SU-DHL-6 (cell line): ENCODE data around the gene FARSB.

Source experiments
- H2AFZ ChIP-seq: fragments of 200-600 bp; sonication (generic); 2 replicates; pipeline ENCODE4 v1.6.1; 2014; ENCODE audit warnings: low read depth, mild to moderate bottlenecking, moderate library complexity, mixed read lengths, antibody characterized with exemption, low read length; ENCODE audit not compliant: severe bottlenecking
- H3F3A ChIP-seq: fragments of 200-600 bp; shearing (Covaris generic); 2 replicates; pipeline ENCODE4 v1.6.0; 2016; ENCODE audit warnings: antibody characterized with exemption, mild to moderate bottlenecking; ENCODE audit not compliant: insufficient read depth
- H3K27ac ChIP-seq: fragments of 200-600 bp; sonication (generic); 2 replicates; pipeline ENCODE4 v1.5.1; 2016; ENCODE audit warnings: low read depth, mild to moderate bottlenecking, low read length, moderate library complexity, mixed read lengths
- H3K27me3 ChIP-seq: fragments of 200-600 bp; sonication (generic), shearing (Covaris generic); 2 replicates; pipeline ENCODE4 v1.6.0; 2014; ENCODE audit warnings: mild to moderate bottlenecking, low read length
- H3K36me3 ChIP-seq: fragments of 200-600 bp; sonication (generic); 2 replicates; pipeline ENCODE4 v1.6.1; 2014; ENCODE audit warnings: mild to moderate bottlenecking, low read length, mixed read lengths
- H3K4me2 ChIP-seq: fragments of 300-600, 200-600 bp; shearing (Covaris generic), sonication (generic); 2 replicates; pipeline ENCODE4 v1.6.0; 2014; ENCODE audit warnings: low read length, low read depth, mild to moderate bottlenecking; ENCODE audit not compliant: poor library complexity, severe bottlenecking
- H3K4me3 ChIP-seq: fragments of 200-600 bp; sonication (generic); 2 replicates; pipeline ENCODE4 v1.5.1; 2014; ENCODE audit warnings: antibody characterized with exemption, low read length, mild to moderate bottlenecking, mixed read lengths; ENCODE audit not compliant: insufficient read depth, poor library complexity, severe bottlenecking
- H3K79me2 ChIP-seq: fragments of 200-600 bp; sonication (generic); 2 replicates; pipeline ENCODE4 v1.6.1; 2014; ENCODE audit warnings: mild to moderate bottlenecking, low read length, moderate library complexity; ENCODE audit not compliant: insufficient read depth
- H3K9ac ChIP-seq: fragments of 200-600 bp; sonication (generic); 2 replicates; pipeline ENCODE4 v1.7.0; 2014; ENCODE audit warnings: mild to moderate bottlenecking, low read length
- H3K9me2 ChIP-seq: fragments of 200-600 bp; sonication (generic); replicated peaks from 2 replicates; pipeline ENCODE4 v1.6.1; 2014; ENCODE audit warnings: low read length; ENCODE audit not compliant: insufficient read depth
- H3K9me3 ChIP-seq: fragments of 200-600 bp; sonication (generic); 2 replicates; pipeline ENCODE4 v1.6.1; 2014; ENCODE audit warnings: low read length, mixed read lengths; ENCODE audit not compliant: insufficient read depth
- H4K20me1 ChIP-seq: fragments of 200-600 bp; sonication (generic); 2 replicates; pipeline ENCODE4 v1.6.1; 2014; ENCODE audit warnings: low read depth, mild to moderate bottlenecking, antibody characterized with exemption, low read length, moderate library complexity, mixed read lengths
- EZH2phosphoT487 ChIP-seq: fragments of 200-600 bp; sonication (generic), shearing (Covaris generic); conservative IDR thresholded peaks from 2 replicates; pipeline ENCODE4 v1.6.1; 2018; ENCODE audit warnings: mild to moderate bottlenecking, antibody characterized with exemption, low read length, moderate library complexity, mixed read lengths
- TF ChIP-seq, protein P1 (sequence below): fragments of 200-600 bp; sonication (generic); IDR thresholded peaks from one replicate; pipeline ENCODE4 v1.5.1; 2017; ENCODE audit warnings: antibody characterized with exemption, mild to moderate bottlenecking, low read length, moderate library complexity; ENCODE audit not compliant: insufficient read depth, poor library complexity, severe bottlenecking

The FARSB gene

GRCh38 chr2:222554517-222554916 is 101.4 kb downstream of the FARSB start:
- no peaks in the 10 kb centered on the region for H3F3A ChIP-seq
- no peaks in the 10 kb centered on the region; the same call in 1 of the 2 replicates for H4K20me1 ChIP-seq
- no peaks in the 10 kb centered on the region for H3K9me2 ChIP-seq
- H3K27ac ChIP-seq, result no peak overlapping the region
- no peaks in the 10 kb centered on the region for H3K36me3 ChIP-seq
- H3K4me2 ChIP-seq, result no peak overlapping the region
- no peak overlapping the region for H3K4me3 ChIP-seq
- H3K9ac ChIP-seq, result no peak overlapping the region
- no peak overlapping the region for H2AFZ ChIP-seq
- H3K9me3 ChIP-seq, result no peaks in the 10 kb centered on the region
- TF ChIP-seq, protein P1, sequence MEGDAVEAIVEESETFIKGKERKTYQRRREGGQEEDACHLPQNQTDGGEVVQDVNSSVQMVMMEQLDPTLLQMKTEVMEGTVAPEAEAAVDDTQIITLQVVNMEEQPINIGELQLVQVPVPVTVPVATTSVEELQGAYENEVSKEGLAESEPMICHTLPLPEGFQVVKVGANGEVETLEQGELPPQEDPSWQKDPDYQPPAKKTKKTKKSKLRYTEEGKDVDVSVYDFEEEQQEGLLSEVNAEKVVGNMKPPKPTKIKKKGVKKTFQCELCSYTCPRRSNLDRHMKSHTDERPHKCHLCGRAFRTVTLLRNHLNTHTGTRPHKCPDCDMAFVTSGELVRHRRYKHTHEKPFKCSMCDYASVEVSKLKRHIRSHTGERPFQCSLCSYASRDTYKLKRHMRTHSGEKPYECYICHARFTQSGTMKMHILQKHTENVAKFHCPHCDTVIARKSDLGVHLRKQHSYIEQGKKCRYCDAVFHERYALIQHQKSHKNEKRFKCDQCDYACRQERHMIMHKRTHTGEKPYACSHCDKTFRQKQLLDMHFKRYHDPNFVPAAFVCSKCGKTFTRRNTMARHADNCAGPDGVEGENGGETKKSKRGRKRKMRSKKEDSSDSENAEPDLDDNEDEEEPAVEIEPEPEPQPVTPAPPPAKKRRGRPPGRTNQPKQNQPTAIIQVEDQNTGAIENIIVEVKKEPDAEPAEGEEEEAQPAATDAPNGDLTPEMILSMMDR, result no peak
- no peak for TF ChIP-seq EZH2phosphoT487
- no peaks in the 10 kb centered on the region for H3K27me3 ChIP-seq
- no peaks in the 10 kb centered on the region for H3K79me2 ChIP-seq

DNA sequence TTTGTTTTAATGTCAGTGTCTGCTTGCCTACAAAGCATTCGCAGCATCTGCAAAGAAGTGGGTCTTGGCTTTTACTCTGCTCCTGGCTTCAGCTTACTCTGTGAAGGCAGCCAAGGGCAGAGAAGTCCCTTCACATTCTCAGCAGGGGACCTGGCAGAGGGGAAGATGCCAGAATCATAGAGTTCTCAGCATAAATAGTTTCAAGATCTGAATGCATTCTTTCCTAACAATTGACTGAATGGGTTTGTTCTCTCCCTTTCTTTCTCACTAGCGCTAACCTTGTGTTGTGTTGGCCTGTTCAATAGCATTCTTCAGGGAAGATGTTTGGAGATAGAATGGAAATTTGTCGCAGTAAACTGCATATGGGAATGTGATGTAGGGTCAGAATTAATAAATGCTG is 106.9 kb downstream of the FARSB start:
- no peak for TF ChIP-seq EZH2phosphoT487
- TF ChIP-seq, protein P1, result no peak
- Histone ChIP-seq H3K9ac (no peak overlapping the region), H3K4me2 (no peak overlapping the region)

GRCh38 chr2:222547083-222547482 is 108.8 kb downstream of the FARSB start:
- TF ChIP-seq, protein P1, result no peak
- TF ChIP-seq EZH2phosphoT487, result no peak
- no peaks in the 10 kb centered on the region for H3K79me2 ChIP-seq

More for the DNA sequence above, 106.9 kb downstream of the FARSB start:
- Histone ChIP-seq H3K36me3 (no peaks in the 10 kb centered on the region), H3K79me2 (no peaks in the 10 kb centered on the region), H3K4me3 (no peak overlapping the region), H3K9me2 (no peaks in the 10 kb centered on the region), H3K9me3 (no peaks in the 10 kb centered on the region), H3K27me3 (no peaks in the 10 kb centered on the region), H3K27ac (no peak overlapping the region), H4K20me1 (no peaks in the 10 kb centered on the region), H2AFZ (no peak overlapping the region), H3F3A (no peaks in the 10 kb centered on the region)

More at GRCh38 chr2:222547083-222547482, 108.8 kb downstream of the FARSB start:
- Histone ChIP-seq H3F3A (no peaks in the 10 kb centered on the region), H3K4me2 (no peak overlapping the region), H4K20me1 (no peaks in the 10 kb centered on the region), H3K9me2 (no peaks in the 10 kb centered on the region), H3K9ac (no peak overlapping the region), H3K9me3 (no peaks in the 10 kb centered on the region), H3K27me3 (no peaks in the 10 kb centered on the region), H2AFZ (no peak overlapping the region), H3K4me3 (no peak overlapping the region), H3K27ac (no peak overlapping the region), H3K36me3 (no peaks in the 10 kb centered on the region)
